ENCODE data around the gene LSAMP. TPM values are rescaled to one million over a fixed set of nuclear protein-coding genes. Genes with fewer than 3 reads are reported as not detected.
A peak's percentile ranks its signal among the peaks of the same experiment; 100 is the strongest.
"Not testable (repeated sequence)": the region's sequence is repeated elsewhere in the genome, so short reads cannot be mapped to it uniquely, and the experiment has no call there.

The LSAMP gene
- total RNA-seq, 1 donor: 1.3 TPM

DNA sequence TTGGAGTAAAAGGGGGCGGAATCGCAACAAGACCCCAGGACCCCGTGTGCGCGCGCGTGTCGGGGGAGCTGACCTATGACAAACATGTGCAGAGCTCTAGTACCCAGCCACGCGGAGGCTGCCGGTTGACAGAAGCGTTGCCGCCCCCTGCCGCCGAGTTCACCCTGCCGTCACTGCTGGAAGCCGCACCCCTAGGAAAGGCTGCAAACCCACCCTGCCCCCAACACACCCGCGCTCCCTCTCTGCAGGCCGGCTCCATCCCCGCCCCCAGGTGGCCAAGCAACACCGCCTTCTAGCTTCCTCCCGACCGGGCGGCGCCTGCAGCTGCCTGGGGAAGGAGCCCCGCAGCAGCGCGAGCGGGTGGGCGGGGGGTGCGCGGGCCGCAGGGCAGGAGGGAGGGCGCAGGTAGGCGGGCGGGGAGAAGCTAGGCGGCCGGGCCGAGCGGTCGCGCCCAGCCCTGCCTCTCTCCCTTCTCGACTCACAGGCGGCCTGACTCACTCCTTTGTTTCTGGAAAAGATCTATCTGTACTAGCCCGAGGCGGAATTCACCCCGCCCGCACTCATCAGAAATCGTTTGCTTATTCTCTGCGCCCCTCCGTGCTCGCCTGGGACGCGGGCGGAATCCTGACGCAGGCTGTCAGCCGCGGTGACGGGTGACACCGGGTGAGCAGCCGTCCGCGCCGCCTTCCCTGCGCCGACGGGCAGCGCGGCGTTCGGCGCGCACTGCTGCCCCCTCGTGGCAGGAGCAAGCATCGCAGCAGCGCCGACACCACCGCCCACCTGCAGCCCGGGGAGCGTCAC lies 661.1 kb downstream of the LSAMP start:
- peak; percentile 97 for TF ChIP-seq CTCF (IDR thresholded peaks at IDR 0.05; ENCODE audit: insufficient read depth, low read depth, low read length)
- DNase-seq (ENCODE audit: low read depth): peak; percentile 85
- peak overlapping the region; percentile 68 for H3K4me3 ChIP-seq (ENCODE audit: low read depth, low read length)

DNA sequence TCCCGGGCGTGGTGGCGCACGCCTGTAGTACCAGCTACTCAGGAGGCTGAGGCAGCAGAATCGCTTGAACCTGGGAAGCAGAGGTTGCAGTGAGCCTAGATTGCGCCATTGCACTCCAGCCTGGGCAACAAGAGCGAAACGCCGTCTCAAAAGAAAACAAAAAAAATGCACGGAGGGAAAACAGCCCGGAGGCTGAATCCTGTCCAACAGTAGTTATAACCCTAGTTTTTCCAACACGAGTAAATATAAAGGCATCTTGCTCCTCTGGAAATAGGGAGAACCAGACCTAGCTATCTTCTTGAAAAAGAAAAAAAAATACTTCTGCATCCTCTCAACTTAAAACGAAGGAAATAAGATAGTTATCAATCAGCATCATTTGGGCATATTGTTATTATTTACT lies 661.9 kb downstream of the LSAMP start:
- DNase-seq (ENCODE audit: low read depth): not testable (repeated sequence)
- H3K4me3 ChIP-seq (ENCODE audit: low read depth, low read length): peak overlapping the region; percentile 68

DNA sequence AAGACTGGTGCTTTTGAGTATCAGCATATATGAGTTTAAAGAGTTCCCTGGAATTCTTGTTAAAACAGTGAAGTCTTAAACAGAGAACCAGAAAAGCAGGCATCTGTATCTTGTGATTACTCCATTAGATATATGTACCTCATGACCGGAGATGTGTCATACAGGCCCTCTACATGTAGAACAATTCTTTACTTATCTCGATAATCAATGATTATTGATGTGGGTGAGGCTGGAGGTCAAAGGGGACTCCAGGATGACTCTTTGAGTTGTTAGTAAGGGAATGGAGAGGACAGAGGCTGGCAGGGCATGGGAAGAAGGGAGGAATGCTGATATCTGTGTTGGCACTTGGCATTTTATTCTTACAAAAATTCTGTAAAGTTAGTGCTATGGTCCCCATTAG lies 666.3 kb downstream of the LSAMP start:
- no peak for DNase-seq (ENCODE audit: low read depth)
- no peak for TF ChIP-seq CTCF (IDR thresholded peaks at IDR 0.05; ENCODE audit: insufficient read depth, low read depth, low read length)
- H3K4me3 ChIP-seq (ENCODE audit: low read depth, low read length): no peak overlapping the region

GRCh38 chr3:115772951-115773350 lies 672.3 kb downstream of the LSAMP start:
- no peak for DNase-seq (ENCODE audit: low read depth)
- no peak for TF ChIP-seq CTCF (IDR thresholded peaks at IDR 0.05; ENCODE audit: insufficient read depth, low read depth, low read length)
- H3K4me3 ChIP-seq (ENCODE audit: low read depth, low read length): no peak overlapping the region

GRCh38 chr3:115768661-115769060 lies 676.6 kb downstream of the LSAMP start:
- no peak for DNase-seq (ENCODE audit: low read depth)
- H3K4me3 ChIP-seq (ENCODE audit: low read depth, low read length): no peak overlapping the region
- TF ChIP-seq CTCF (IDR thresholded peaks at IDR 0.05; ENCODE audit: insufficient read depth, low read depth, low read length): no peak

- DNase-seq (ENCODE audit: low read depth): peak; percentile 64
- TF ChIP-seq CTCF (IDR thresholded peaks at IDR 0.05; ENCODE audit: insufficient read depth, low read depth, low read length): no peak
- H3K4me3 ChIP-seq (ENCODE audit: low read depth, low read length): no peak overlapping the region
Measured at GRCh38 chr3:115766587-115767482, 678.5 kb downstream of the LSAMP start.

- TF ChIP-seq CTCF (IDR thresholded peaks at IDR 0.05; ENCODE audit: insufficient read depth, low read depth, low read length): no peak
- no peak overlapping the region for H3K4me3 ChIP-seq (ENCODE audit: low read depth, low read length)
- DNase-seq (ENCODE audit: low read depth): no peak
Measured at GRCh38 chr3:115761927-115762305, 683.4 kb downstream of the LSAMP start.

Measured in fibroblast of villous mesenchyme (primary cell).